Nephron (organoid): ENCODE results near the gene PTF1A.
A peak's percentile ranks its signal among the peaks of the same experiment; 100 is the strongest.

Experiments
- H3K27ac Mint-ChIP-seq, 3 experiments: 2 replicates each; pipeline ENCODE4 v1.8.0; 2020; ENCODE audit warnings: mixed read lengths in 3 of 3, mild to moderate bottlenecking in 2 of 3, moderate library complexity in 1 of 3
- H3K27me3 Mint-ChIP-seq: 2 replicates; pipeline ENCODE4 v1.8.0; 2021; ENCODE audit warnings: low read depth, mild to moderate bottlenecking, moderate library complexity, mixed read lengths
- H3K36me3 Mint-ChIP-seq: 2 replicates; pipeline ENCODE4 v1.8.0; 2020; ENCODE audit warnings: low read depth, mixed read lengths
- H3K4me1 Mint-ChIP-seq: 2 replicates; pipeline ENCODE4 v1.8.0; 2020; ENCODE audit warnings: mixed read lengths
- H3K4me3 Mint-ChIP-seq, 3 experiments: 2 replicates each; pipeline ENCODE4 v1.8.0; 2020; ENCODE audit warnings: mild to moderate bottlenecking in 3 of 3, mixed read lengths in 3 of 3, moderate library complexity in 2 of 3
- H3K9me3 Mint-ChIP-seq: 2 replicates; pipeline ENCODE4 v1.8.0; 2020; ENCODE audit warnings: mixed read lengths
- CTCF ChIP-seq, 3 experiments: fragments of 200-600 bp; sonication (generic); IDR thresholded peaks; one replicate each; pipeline ENCODE4 v1.5.0; 2021; ENCODE audit warnings: antibody characterized with exemption in 3 of 3; ENCODE audit not compliant: unreplicated experiment in 3 of 3

The PTF1A gene

GRCh38 chr10:23174074-23174976 lies 17.8 kb upstream of the PTF1A start:
- Mint-ChIP-seq H3K36me3 (peaks cover 4% of the 10 kb centered on the region), H3K4me3 (peak overlapping the region; percentile 52 to 59 (median 56)), H3K27ac (no peak overlapping the region), H3K27me3 (peaks cover 98% of the 10 kb centered on the region), H3K9me3 (peaks cover 4% of the 10 kb centered on the region), H3K4me1 (peaks cover 8% of the 10 kb centered on the region)
- TF ChIP-seq CTCF (IDR thresholded peaks at IDR 0.05; ENCODE audit: unreplicated experiment in 3 of 3), result no peak

DNA sequence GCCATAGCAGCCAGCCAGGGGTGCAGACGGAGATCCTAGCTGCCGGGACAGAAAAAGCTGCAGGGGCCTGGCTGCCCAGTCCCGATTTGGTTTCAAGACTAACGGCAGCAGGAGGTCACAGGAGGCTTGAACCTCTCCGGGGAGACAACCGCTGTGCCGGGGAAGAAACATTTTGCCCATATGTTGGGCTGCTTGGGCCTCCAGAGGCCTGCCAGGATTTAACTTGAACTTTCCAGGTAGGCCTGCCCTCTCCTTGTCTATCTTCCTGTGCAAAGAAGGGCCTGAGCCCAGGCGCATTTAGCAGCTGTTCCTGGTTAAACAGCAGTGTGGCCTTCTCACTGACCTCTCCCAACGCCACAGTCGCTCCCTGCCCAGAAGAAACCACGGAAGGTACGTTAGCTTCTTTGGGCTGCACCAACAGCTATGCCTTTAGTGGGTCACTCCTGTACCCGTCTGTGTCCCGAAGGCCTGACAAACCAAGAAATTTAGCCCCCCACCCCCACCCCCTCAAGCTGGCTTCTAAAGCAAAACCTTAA lies 17.1 kb upstream of the PTF1A start:
- H3K4me3 Mint-ChIP-seq, result no peak overlapping the region
- H3K36me3 Mint-ChIP-seq, result peaks cover 4% of the 10 kb centered on the region
- peaks cover 8% of the 10 kb centered on the region for H3K4me1 Mint-ChIP-seq
- no peak overlapping the region for H3K27ac Mint-ChIP-seq
- no peak for TF ChIP-seq CTCF (IDR thresholded peaks at IDR 0.05; ENCODE audit: unreplicated experiment in 3 of 3)
- peaks cover 98% of the 10 kb centered on the region for H3K27me3 Mint-ChIP-seq
- H3K9me3 Mint-ChIP-seq, result peaks cover 4% of the 10 kb centered on the region

GRCh38 chr10:23186178-23186577 lies 5.9 kb upstream of the PTF1A start:
- no peak overlapping the region for H3K4me3 Mint-ChIP-seq
- TF ChIP-seq CTCF (IDR thresholded peaks at IDR 0.05; ENCODE audit: unreplicated experiment in 3 of 3), result no peak

DNA sequence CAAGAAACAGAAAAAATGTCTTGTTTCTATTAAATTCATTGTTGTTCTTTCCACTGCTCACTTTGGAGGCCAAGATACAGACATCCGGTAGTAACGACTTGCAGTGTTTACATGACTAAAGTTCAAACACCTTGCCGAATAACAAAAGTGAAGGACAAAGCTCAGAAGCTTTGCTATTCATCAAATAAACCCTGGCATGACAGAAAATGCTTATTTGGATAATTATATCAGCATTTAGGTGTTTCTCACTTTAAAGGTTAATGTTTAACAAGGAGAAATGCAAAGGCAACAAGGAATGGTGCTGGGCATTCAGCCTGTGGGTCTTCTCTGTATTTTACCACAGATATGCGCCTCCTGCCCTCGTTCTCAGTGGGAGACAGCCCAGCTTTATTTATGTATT lies 5.4 kb upstream of the PTF1A start:
- Mint-ChIP-seq H3K9me3 (peaks cover 2% of the 10 kb centered on the region), H3K4me3 (no peak overlapping the region), H3K4me1 (no peaks in the 10 kb centered on the region), H3K36me3 (no peaks in the 10 kb centered on the region), H3K27ac (no peak overlapping the region), H3K27me3 (peaks cover 96% of the 10 kb centered on the region)
- no peak for TF ChIP-seq CTCF (IDR thresholded peaks at IDR 0.05; ENCODE audit: unreplicated experiment in 3 of 3)

More at GRCh38 chr10:23186178-23186577, 5.9 kb upstream of the PTF1A start:
- Mint-ChIP-seq H3K4me1 (no peaks in the 10 kb centered on the region), H3K27ac (no peak overlapping the region), H3K27me3 (peaks cover 96% of the 10 kb centered on the region), H3K36me3 (no peaks in the 10 kb centered on the region), H3K9me3 (peaks cover 2% of the 10 kb centered on the region)

GRCh38 chr10:23187155-23187554 lies 5.0 kb upstream of the PTF1A start:
- Mint-ChIP-seq H3K36me3 (no peaks in the 10 kb centered on the region), H3K27me3 (peaks cover 96% of the 10 kb centered on the region), H3K27ac (no peak overlapping the region), H3K4me3 (no peak overlapping the region), H3K4me1 (no peaks in the 10 kb centered on the region), H3K9me3 (peaks cover 2% of the 10 kb centered on the region)
- no peak for TF ChIP-seq CTCF (IDR thresholded peaks at IDR 0.05; ENCODE audit: unreplicated experiment in 3 of 3)
